ENCODE results near the gene ANXA2. TPM values are rescaled to one million over a fixed set of nuclear protein-coding genes. Genes with fewer than 3 reads are reported as not detected.

Gene ANXA2
- total RNA-seq, 1 donor from 2014 or later: 157 TPM

GRCh38 chr15:60392986-60393790 is 4.6 kb downstream of the ANXA2 start:
- DNase-seq (no peak), ATAC-seq (ENCODE audit: poor library complexity) (peak; percentile 32)
- intact Hi-C loops (cut with DNase I): no loop called here

GRCh38 chr15:60392601-60392985 is 5.2 kb downstream of the ANXA2 start:
- intact Hi-C loops (cut with DNase I): no loop called here
- ATAC-seq (ENCODE audit: poor library complexity) (no peak), DNase-seq (no peak)

- ATAC-seq (ENCODE audit: poor library complexity) (no peak), DNase-seq (no peak)
- intact Hi-C loops (cut with DNase I): no loop called here
Observed at GRCh38 chr15:60391722-60392315, 6.0 kb downstream of the ANXA2 start.

- ATAC-seq (ENCODE audit: poor library complexity): peak; percentile 54
- no peak for DNase-seq
- intact Hi-C loops (cut with DNase I): no loop called here
Observed at GRCh38 chr15:60390871-60391501, 6.8 kb downstream of the ANXA2 start.

DNA sequence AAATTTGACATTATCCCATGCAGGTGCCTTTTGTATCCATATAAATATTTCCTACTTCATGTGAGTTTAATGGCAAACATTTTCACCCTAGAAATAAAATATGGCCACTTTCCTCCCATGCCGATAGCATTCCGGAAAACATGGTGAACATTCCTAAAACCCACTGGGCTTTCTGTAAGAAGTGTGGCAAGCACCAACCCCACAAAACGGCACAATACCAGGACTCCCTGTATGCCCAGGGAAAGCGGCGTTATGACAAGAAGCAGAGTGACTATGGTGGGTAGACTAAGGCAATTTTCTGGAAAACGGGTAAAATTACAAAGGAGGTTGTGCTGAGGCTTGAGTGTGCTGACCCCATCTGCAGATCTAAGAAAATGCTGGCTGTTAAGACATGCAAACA is 7.6 kb downstream of the ANXA2 start:
- no peak for DNase-seq
- no peak for ATAC-seq (ENCODE audit: poor library complexity)
- intact Hi-C loops (cut with DNase I): no loop called here

DNA sequence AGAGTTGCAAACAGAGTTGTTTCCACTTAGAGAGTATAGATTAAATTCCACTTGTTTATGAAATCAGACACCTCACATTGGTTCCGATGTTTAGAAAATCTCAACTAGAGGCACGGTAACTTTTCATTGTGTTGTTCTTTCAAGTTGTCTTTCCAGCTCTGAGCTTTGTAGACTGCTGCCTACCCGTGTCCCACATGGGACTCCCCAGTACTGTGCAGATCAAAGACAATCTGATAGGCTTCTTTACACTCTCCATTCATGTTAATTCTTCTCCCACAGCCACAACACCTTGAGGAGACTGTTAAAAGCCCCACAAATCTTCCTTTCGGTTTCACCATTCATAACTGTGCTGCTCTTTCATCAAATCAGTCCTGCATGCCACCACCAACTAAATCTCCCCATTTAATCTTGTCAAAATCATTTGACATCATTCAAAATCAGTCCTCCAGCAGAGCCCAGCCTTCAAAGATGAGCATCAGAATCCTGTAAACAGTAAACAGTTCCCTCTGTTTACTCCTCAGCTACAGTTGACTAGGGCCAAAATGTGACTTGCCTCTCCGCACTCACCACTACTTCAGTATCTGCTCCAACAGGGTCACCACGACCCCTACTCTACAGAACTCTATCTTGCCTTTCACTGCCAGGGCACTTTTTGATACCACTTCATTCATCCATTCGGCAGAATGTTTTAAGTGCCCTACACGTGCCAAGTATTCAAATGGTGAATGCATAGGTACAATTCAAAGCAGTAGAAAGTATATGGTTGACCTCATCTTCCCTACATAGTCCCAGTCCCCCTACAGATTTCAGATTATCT is 8.3 kb downstream of the ANXA2 start:
- intact Hi-C loops (cut with DNase I): no loop called here
- DNase-seq: no peak
- no peak for ATAC-seq (ENCODE audit: poor library complexity)

GRCh38 chr15:60387321-60387720 is 10.5 kb downstream of the ANXA2 start:
- DNase-seq: no peak
- ATAC-seq (ENCODE audit: poor library complexity): no peak
- intact Hi-C loops (cut with DNase I): no loop called here

DNA sequence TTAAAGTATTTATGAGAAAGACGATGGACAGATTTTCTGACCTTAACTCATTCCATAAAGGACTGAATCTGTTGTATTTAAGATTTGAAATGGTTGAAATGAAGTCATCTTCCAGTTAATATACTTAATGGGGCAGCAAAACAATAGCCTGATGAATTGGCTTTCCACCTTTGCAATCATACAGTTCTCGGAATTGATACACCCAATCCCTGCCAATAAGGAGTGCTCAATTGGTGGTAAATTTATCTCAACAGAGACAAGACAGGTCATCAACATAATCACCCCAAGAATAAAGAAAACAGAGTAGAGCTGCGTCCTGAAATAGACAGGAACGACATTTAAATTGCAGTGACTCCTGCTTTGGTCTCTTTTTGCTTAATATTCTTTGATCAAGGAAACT is 11.2 kb downstream of the ANXA2 start:
- ATAC-seq (ENCODE audit: poor library complexity) (no peak), DNase-seq (no peak)
- intact Hi-C loops (cut with DNase I): no loop called here

- intact Hi-C loops (cut with DNase I): no loop called here
- no peak for DNase-seq
Observed at GRCh38 chr15:60385620-60386552, 11.9 kb downstream of the ANXA2 start.

DNA sequence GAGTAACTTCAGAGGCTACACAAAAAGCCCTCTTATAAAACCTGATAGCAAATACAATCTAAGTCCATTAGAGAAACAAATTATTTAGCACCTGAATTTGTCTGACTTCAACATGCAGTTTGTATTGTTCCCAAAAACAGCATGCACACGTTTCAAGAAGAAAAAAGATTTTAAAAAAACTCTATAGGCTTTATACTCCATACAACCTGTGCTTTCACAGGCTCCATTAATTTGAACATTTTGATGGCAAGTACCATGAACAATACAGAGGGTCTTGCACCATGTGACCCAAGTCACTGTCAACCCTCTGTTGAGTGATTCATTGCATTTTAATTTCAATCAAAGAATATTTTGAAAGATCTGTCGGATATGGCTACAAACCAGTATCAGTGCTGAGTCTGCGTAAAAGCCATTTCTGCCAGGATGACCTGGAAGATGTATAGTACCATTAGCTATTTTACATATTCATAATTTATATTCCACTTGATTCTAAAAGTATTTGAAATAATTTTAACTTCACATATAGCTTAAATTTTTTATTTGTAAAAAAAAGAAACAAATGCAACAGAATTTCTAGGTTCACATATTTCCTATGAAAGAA is 13.2 kb downstream of the ANXA2 start:
- no peak for ATAC-seq (ENCODE audit: poor library complexity)

More at GRCh38 chr15:60385620-60386552, 11.9 kb downstream of the ANXA2 start:
- ATAC-seq (ENCODE audit: poor library complexity): no peak

GRCh38 chr15:60384053-60384452 is 13.7 kb downstream of the ANXA2 start:
- intact Hi-C loops (cut with DNase I): no loop called here
- ATAC-seq (ENCODE audit: poor library complexity): no peak

More for the DNA sequence above, 13.2 kb downstream of the ANXA2 start:
- intact Hi-C loops (cut with DNase I): no loop called here
- no peak for DNase-seq

DNA sequence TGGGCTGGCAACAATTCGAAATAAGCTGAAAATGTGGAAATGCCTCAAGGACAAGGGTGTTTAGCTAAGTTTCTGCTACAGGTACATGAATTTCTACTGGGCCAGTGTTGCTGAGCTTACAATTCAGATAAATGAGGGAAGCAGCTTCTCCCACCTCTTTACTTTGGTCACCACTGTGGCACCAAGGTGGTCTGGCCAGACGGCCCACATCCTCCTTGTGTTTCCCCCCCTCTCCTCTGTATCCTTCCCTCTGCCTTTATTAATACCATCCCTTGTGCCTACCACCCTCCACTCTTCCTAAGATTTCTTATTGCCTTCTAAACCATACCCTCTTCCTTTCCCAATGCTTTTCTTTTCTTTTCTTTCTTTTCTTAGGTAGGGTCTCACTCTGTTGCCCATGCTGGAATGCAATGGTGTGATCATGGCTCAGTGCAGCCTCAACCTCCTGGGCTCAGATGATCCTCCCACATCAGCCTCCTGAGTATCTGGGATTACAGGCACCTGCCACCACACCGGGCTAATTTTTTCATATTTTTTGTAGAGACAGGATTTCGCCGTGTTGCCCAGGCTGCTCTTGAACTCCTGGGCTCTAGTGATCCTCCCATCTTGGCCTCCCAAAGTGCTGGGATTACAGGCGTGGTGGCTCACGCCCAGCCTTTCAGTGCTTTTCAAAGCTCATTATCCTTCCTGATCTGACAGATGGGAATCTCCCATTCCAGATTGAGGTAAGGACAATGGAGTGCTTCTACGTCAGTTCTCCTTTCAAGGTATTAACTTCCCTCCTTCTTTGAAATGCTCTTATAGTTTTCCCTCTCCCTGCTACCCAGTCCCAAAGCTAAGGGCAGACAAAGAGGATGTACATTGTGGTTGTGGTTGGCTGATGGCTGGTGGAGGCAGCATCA is 14.8 kb downstream of the ANXA2 start:
- ATAC-seq (ENCODE audit: poor library complexity): no peak
- intact Hi-C loops (cut with DNase I): no loop called here
- DNase-seq: no peak

More at GRCh38 chr15:60384053-60384452, 13.7 kb downstream of the ANXA2 start:
- DNase-seq: no peak

GRCh38 chr15:60381148-60381788 is 16.5 kb downstream of the ANXA2 start:
- DNase-seq: no peak
- intact Hi-C loops (cut with DNase I): no loop called here
- ATAC-seq (ENCODE audit: poor library complexity): no peak

DNA sequence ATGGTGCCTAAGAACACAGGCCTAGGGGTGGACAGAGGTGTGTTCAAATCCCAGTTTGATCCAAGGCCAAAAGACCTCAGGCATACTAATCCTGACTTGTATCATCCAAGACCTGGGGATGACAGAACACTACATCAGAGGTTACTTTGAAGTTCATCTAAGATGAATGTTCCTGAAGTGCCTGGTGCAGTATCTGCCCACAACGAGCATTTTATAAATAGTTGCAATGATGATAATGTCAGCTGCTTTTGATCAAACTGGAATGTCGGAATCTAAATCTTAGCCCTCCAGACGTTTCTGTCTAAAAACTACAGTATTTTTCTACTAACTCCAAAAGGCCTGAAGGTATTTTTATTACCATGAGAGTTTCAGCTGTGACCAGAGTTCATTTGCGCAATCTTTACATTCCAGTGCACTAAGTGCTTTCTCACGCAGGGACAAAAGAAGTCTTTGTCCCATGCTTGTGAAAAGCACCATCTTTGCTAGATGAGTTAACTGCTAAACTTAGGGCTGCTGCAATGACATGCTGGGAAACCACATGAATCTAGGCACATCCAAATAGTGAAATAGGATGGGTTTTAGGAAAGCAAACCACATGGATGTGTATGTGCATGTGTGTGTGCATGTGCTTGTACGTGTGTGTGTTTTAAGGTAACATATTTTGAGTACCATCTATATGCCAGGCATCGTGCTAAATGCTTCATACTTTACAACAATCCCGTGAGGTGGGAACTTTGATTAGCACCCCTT is 18.1 kb downstream of the ANXA2 start:
- ATAC-seq (ENCODE audit: poor library complexity) (peak; percentile 77), DNase-seq (no peak)
- intact Hi-C loops (cut with DNase I): no loop called here

DNA sequence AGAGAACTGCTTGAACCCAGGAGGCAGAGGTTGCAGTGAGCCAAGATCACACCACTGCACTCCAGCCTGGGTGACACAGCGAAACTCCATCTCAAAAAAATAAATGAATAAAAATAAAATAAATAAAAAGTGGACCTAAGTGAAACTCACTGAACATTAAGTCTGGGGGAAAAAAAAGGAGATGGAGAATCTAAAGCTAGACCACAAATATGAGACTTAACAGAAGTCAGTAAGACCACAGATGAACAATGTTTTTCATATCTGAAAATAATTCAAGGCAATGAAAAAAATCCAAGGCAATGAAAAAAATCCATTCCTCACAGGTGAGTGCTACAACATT is 18.6 kb downstream of the ANXA2 start:
- ATAC-seq (ENCODE audit: poor library complexity) (no peak), DNase-seq (no peak)
- intact Hi-C loops (cut with DNase I): no loop called here

- no peak for ATAC-seq (ENCODE audit: poor library complexity)
- intact Hi-C loops (cut with DNase I): no loop called here
- no peak for DNase-seq
Observed at GRCh38 chr15:60376677-60377095, 21.1 kb downstream of the ANXA2 start.

Data from Right ventricle myocardium superior (tissue), 1 donor.